PC-9 (cell line): ENCODE measurements around the gene ZNF592. TPM values are rescaled to one million over a fixed set of nuclear protein-coding genes. Genes with fewer than 3 reads are reported as not detected.

Experiments used
- BruUV-seq: library from RNA; stranded (reverse); fragments of 400-500 nt; replicated peaks from 2 replicates; lab custom pipeline; 2021; lab: Mats Ljungman, UMichigan
- CTCF ChIA-PET: fragments of 300-600 bp; sonication (Branson Sonifier 250); formaldehyde crosslinking; loops from one replicate; lab custom pipeline; 2022; ENCODE audit warnings: antibody characterized with exemption; lab: Charles Lee
- POLR2A ChIA-PET: fragments of 300-600 bp; sonication (Branson Sonifier 250); formaldehyde crosslinking; loops from one replicate; lab custom pipeline; 2022; ENCODE audit warnings: antibody characterized with exemption; ENCODE audit not compliant: unreplicated experiment; lab: Charles Lee
- DNase-seq, 2 experiments: peaks; one replicate each; pipeline versions ENCODE4 v3.0.0 to v3.0.0-alpha.2; 2015 to 2022; ENCODE audit warnings: mixed read lengths in 1 of 2
- H2AFZ ChIP-seq: fragments of 200-600 bp; sonication (generic); 2 replicates; pipeline ENCODE4 v1.8.1; 2017; ENCODE audit warnings: antibody characterized with exemption
- H3F3A ChIP-seq: fragments of 200-600 bp; sonication (generic); 2 replicates; pipeline ENCODE4 v1.8.1; 2017; ENCODE audit warnings: antibody characterized with exemption, mild to moderate bottlenecking, low read depth; ENCODE audit not compliant: insufficient read depth
- H3K27ac ChIP-seq: fragments of 200-600 bp; sonication (generic); 2 replicates; pipeline ENCODE4 v1.6.1; 2016; ENCODE audit warnings: mixed run types
- H3K27me3 ChIP-seq: fragments of 200-600 bp; sonication (generic); 2 replicates; pipeline ENCODE4 v1.6.1; 2016; ENCODE audit warnings: low read depth, mixed run types; ENCODE audit not compliant: insufficient read depth
- H3K36me3 ChIP-seq: fragments of 200-600 bp; sonication (generic); 2 replicates; pipeline ENCODE4 v1.6.1; 2016; ENCODE audit warnings: low read depth, mixed run types
- H3K4me1 ChIP-seq: fragments of 200-600 bp; sonication (generic); replicated peaks from 2 replicates; pipeline ENCODE4 v1.6.1; 2016; ENCODE audit warnings: mixed run types; ENCODE audit not compliant: insufficient read depth
- H3K4me2 ChIP-seq: fragments of 200-600 bp; sonication (generic); 2 replicates; pipeline ENCODE4 v1.6.1; 2017; ENCODE audit warnings: mixed run types
- H3K4me3 ChIP-seq: fragments of 200-600 bp; sonication (generic); 2 replicates; pipeline ENCODE4 v1.6.1; 2016; ENCODE audit warnings: mixed run types
- H3K79me2 ChIP-seq: fragments of 200-600 bp; sonication (generic); 2 replicates; pipeline ENCODE4 v1.6.1; 2017; ENCODE audit warnings: low read depth, mixed run types
- H3K9me2 ChIP-seq: fragments of 200-600 bp; sonication (generic); 2 replicates; pipeline ENCODE4 v1.8.1; 2017; ENCODE audit warnings: mild to moderate bottlenecking; ENCODE audit not compliant: insufficient read depth
- H3K9me3 ChIP-seq: fragments of 200-600 bp; sonication (generic); 2 replicates; pipeline ENCODE4 v1.8.1; 2016; ENCODE audit warnings: low read depth; ENCODE audit not compliant: insufficient read depth
- H4K20me1 ChIP-seq: fragments of 200-600 bp; sonication (generic); 2 replicates; pipeline ENCODE4 v1.8.1; 2017; ENCODE audit not compliant: insufficient read depth
- CTCF ChIP-seq: fragments of 200-600 bp; sonication (generic); conservative IDR thresholded peaks from 2 replicates; pipeline ENCODE4 v1.6.1; 2017; ENCODE audit warnings: mixed run types, antibody characterized with exemption, mild to moderate bottlenecking, moderate library complexity
- EZH2 ChIP-seq: fragments of 200-600 bp; sonication (generic); IDR thresholded peaks from 2 replicates; pipeline ENCODE4 v1.8.0; 2017; ENCODE audit warnings: antibody characterized with exemption, low read depth
- intact Hi-C: fragments of 100-400 bp; cut with micrococcal nuclease; formaldehyde crosslinking; loops from one replicate; pipeline ENCODE4 v1.10.0; 2022; ENCODE audit not compliant: unreplicated experiment
- total RNA-seq: library from RNA; stranded (reverse); gene quantifications from 2 replicates; pipeline ENCODE4 v1.2.3, GENCODE V29; 2021

ZNF592 gene
- total RNA-seq, 1 experiment from 2014 or later: 27.5 TPM

DNA sequence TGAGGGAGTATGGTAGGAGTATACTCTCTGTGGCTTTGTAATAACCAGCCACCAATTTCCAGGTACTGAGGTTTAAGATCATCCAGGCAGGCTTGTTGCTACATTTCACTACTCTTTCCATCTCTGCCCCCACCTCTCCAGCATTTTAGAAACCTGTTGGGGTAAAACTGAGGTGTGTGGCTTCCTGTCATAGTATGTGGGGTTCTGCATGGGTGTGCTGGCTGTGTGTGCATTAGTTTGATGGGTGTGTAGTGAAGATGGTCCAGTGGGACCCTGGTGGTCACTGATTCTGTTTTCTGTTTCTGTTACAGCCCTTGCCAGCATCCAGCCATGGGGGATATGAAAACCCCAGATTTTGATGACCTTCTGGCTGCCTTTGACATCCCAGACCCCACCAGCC is 34.0 kb downstream of the ZNF592 start:
- Histone ChIP-seq H3K4me3 (no peak overlapping the region), H3K27ac (no peak overlapping the region), H3F3A (no peaks in the 10 kb centered on the region), H3K4me2 (no peak overlapping the region), H3K36me3 (peaks cover 14% of the 10 kb centered on the region; the same call in 1 of the 2 replicates), H3K79me2 (peaks cover 32% of the 10 kb centered on the region), H3K9me2 (no peaks in the 10 kb centered on the region), H4K20me1 (peaks cover 4% of the 10 kb centered on the region; the same call in 1 of the 2 replicates), H2AFZ (no peak overlapping the region), H3K27me3 (no peaks in the 10 kb centered on the region), H3K9me3 (no peaks in the 10 kb centered on the region), H3K4me1 (no peaks in the 10 kb centered on the region)
- intact Hi-C loops: loop anchor here (10.0 kb wide), 1 partner anchor 128 kb away; the partner anchor contains the start of genes NMB and WDR73
- no peak for DNase-seq
- CTCF ChIA-PET: no interaction called here
- TF ChIP-seq EZH2 (no peak), CTCF (no peak)
- POLR2A ChIA-PET: no interaction called here
- BruUV-seq: no TSS peak

GRCh38 chr15:84783493-84784251 is 35.3 kb downstream of the ZNF592 start:
- H3K27me3 ChIP-seq: no peaks in the 10 kb centered on the region
- TF ChIP-seq CTCF (no peak), EZH2 (no peak)
- no peak for DNase-seq
- no peaks in the 10 kb centered on the region for H3F3A ChIP-seq
- CTCF ChIA-PET: no interaction called here
- intact Hi-C loops: loop anchor here (10.0 kb wide), 1 partner anchor 129 kb away; the partner anchor contains the start of genes NMB and WDR73
- POLR2A ChIA-PET: interaction anchor here (0.6 kb wide), 1 partner anchor 66 kb away, joined by 4 read pairs; no protein-coding TSS in a partner anchor
- BruUV-seq: no TSS peak
- no peak overlapping the region for H3K27ac ChIP-seq
- peaks cover 39% of the 10 kb centered on the region for H3K79me2 ChIP-seq
- H3K9me2 ChIP-seq: no peaks in the 10 kb centered on the region
- H4K20me1 ChIP-seq: peaks cover 13% of the 10 kb centered on the region; the same call in 1 of the 2 replicates
- no peaks in the 10 kb centered on the region for H3K9me3 ChIP-seq
- H3K4me3 ChIP-seq: no peak overlapping the region
- H3K36me3 ChIP-seq: peaks cover 14% of the 10 kb centered on the region; the same call in 1 of the 2 replicates
- H3K4me2 ChIP-seq: no peak overlapping the region
- no peak overlapping the region for H2AFZ ChIP-seq
- no peaks in the 10 kb centered on the region for H3K4me1 ChIP-seq

- no peaks in the 10 kb centered on the region for H3K9me2 ChIP-seq
These were observed 35.9 kb downstream of the ZNF592 start for GRCh38 chr15:84784262-84784661.

More at GRCh38 chr15:84784262-84784661, 35.9 kb downstream of the ZNF592 start:
- no peak overlapping the region for H3K4me2 ChIP-seq
- H3K79me2 ChIP-seq: peaks cover 45% of the 10 kb centered on the region
- BruUV-seq: no TSS peak
- ChIA-PET CTCF (no interaction called here), POLR2A (no interaction called here)
- H3K27me3 ChIP-seq: no peaks in the 10 kb centered on the region
- H3F3A ChIP-seq: no peaks in the 10 kb centered on the region
- H3K4me1 ChIP-seq: no peaks in the 10 kb centered on the region
- H3K9me3 ChIP-seq: no peaks in the 10 kb centered on the region
- no peak overlapping the region for H3K27ac ChIP-seq
- TF ChIP-seq EZH2 (no peak), CTCF (no peak)
- intact Hi-C loops: loop anchor here (10.0 kb wide), 1 partner anchor 129 kb away; the partner anchor contains the start of genes NMB and WDR73
- H2AFZ ChIP-seq: no peak overlapping the region
- no peak for DNase-seq
- H3K36me3 ChIP-seq: peaks cover 14% of the 10 kb centered on the region; the same call in 1 of the 2 replicates
- H4K20me1 ChIP-seq: peaks cover 13% of the 10 kb centered on the region; the same call in 1 of the 2 replicates
- H3K4me3 ChIP-seq: no peak overlapping the region
